ENCODE measurements around the gene NBPF3.
"Not testable (repeated sequence)": the region's sequence is repeated elsewhere in the genome, so short reads cannot be mapped to it uniquely, and the experiment has no call there.

NBPF3 gene, protein sequence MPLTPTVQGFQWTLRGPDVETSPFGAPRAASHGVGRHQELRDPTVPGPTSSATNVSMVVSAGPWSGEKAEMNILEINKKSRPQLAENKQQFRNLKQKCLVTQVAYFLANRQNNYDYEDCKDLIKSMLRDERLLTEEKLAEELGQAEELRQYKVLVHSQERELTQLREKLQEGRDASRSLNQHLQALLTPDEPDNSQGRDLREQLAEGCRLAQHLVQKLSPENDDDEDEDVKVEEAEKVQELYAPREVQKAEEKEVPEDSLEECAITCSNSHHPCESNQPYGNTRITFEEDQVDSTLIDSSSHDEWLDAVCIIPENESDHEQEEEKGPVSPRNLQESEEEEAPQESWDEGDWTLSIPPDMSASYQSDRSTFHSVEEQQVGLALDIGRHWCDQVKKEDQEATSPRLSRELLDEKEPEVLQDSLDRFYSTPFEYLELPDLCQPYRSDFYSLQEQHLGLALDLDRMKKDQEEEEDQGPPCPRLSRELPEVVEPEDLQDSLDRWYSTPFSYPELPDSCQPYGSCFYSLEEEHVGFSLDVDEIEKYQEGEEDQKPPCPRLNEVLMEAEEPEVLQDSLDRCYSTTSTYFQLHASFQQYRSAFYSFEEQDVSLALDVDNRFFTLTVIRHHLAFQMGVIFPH

DNA sequence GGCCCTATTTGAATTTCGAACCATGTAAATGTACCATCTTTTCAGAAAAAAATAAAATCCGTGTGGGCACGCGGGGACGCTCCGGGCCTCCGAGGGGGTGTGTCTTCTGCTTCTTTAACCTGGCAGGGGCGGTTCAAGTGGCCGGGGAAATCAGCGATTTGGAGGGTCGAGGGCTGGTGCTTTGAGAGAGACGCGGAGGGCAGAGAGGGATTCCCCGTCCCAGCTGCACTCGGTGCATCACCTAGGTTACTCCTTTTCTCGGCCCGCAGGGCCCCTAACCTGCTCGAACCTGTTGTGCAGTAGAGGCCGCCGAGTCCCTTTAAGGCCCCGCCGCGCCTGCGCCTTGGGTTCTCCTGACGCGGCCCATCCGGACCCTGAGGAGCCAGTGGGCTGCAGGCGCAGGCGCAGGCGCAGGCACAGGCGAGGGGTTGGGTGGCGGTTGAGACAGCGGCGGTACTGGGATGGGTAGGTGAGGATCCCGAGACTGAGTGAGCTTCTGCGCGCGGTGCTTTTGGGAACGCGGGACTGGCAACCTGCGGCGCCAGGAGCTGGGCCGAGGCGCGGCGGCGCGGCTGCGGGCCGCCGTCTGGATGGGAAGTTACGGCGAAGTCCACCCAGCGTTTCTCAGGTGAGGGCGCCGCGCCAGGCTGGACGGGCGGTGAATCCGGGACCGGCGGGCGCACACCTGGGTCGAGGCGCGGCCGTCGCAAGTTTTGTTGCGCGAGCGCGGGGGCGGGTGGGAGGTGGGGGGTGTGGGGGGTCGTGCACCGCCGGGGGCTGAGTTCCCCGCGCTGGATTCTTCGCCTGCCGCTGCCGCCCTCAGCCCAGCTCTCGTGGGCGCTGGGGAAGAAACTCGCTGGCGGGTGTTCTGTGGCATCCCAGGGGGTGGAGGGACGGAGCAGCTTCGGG is at the start of gene NBPF3:
TSS of gene NBPF3 (plus strand) at position 417 of the 909 bp plus-strand sequence. CDS start 4,950 bp downstream, outside the sequence.
- Histone ChIP-seq H3K36me3 (peaks cover 0 to 4% (median 2%) of the 10 kb centered on the region in 3 donors), H3K27me3 (peaks cover 0 to 24% of the 10 kb centered on the region in 2 donors), H3K9me3 (no peaks in the 10 kb centered on the region), H3K27ac (no peak within 1 kb of the TSS), H3K4me1 (peaks cover 3 to 27% (median 11%) of the 10 kb centered on the region in 4 donors), H3K4me3 (peak within 1 kb of the TSS; percentile 50 to 70)
- TF ChIP-seq, protein P1, sequence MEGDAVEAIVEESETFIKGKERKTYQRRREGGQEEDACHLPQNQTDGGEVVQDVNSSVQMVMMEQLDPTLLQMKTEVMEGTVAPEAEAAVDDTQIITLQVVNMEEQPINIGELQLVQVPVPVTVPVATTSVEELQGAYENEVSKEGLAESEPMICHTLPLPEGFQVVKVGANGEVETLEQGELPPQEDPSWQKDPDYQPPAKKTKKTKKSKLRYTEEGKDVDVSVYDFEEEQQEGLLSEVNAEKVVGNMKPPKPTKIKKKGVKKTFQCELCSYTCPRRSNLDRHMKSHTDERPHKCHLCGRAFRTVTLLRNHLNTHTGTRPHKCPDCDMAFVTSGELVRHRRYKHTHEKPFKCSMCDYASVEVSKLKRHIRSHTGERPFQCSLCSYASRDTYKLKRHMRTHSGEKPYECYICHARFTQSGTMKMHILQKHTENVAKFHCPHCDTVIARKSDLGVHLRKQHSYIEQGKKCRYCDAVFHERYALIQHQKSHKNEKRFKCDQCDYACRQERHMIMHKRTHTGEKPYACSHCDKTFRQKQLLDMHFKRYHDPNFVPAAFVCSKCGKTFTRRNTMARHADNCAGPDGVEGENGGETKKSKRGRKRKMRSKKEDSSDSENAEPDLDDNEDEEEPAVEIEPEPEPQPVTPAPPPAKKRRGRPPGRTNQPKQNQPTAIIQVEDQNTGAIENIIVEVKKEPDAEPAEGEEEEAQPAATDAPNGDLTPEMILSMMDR (IDR thresholded peaks at IDR 0.05), result no peak
- intact Hi-C loops (cut with DNase I; ENCODE audit: low total_unique reads), result no loop called here
- peak; percentile 74 to 87 for DNase-seq

DNA sequence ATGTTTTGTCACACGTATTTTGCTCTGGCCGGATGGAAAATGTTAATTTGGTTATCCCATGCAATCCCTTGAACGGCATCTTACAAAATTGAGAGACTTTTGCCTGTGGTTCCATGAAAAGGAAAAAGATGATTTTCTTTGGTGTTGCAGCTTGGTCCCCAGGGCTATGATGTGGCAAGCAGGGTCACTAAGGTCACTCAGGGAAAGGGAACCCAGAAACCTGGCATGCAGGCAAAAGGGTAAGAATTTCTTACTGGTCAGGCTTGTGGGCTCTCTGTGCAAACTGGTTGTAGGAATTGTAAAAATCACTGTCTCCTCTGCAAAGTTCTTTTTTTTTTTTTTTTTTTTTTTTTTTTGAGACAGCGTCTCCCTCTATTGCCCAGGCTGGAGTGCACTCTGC is 48.4 kb upstream of the NBPF3 start:
- H3K27me3 ChIP-seq, result peaks cover 0 to 31% of the 10 kb centered on the region in 2 donors
- no peaks in the 10 kb centered on the region for H3K9me3 ChIP-seq
- no peak for DNase-seq
- no peak overlapping the region for H3K27ac ChIP-seq
- intact Hi-C loops (cut with DNase I; ENCODE audit: low total_unique reads), result no loop called here
- H3K36me3 ChIP-seq, result no peaks in the 10 kb centered on the region
- TF ChIP-seq, protein P1 (IDR thresholded peaks at IDR 0.05), result no peak
- H3K4me3 ChIP-seq, result no peak overlapping the region
- no peaks in the 10 kb centered on the region for H3K4me1 ChIP-seq

DNA sequence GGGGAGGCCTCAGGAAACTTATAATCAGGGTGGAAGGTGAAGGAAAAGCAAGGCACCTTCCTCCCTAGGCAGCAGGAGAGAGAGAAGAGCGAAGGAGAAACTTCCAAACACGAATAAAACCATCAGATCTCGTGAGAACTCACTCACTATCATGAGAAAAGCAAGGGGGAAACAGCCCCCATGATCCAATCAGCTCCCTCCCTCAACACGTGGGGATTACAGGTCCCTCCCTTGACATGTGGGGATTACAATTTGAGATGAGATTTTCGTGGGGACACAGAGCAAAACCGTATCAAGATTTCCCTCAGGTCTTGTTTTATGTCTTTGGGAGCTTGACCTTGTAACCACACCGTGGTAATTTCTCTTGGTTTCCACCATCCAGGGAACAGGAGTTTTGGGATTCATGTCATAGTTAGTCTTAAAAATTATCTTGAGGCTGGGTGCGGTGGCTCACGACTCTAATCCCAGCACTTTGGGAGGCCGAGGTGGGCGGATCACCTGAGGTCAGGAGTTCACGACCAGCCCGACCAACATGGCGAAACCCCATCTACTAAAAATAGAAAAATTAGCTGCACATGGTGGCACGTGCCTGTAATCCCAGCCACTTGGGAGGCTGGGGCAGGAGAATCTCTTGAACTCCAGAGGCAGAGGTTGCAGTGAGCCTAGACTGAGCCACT is 47.2 kb upstream of the NBPF3 start:
- H3K27ac ChIP-seq, result no peak overlapping the region
- H3K9me3 ChIP-seq, result no peaks in the 10 kb centered on the region
- intact Hi-C loops (cut with DNase I; ENCODE audit: low total_unique reads), result no loop called here
- TF ChIP-seq, protein P1 (IDR thresholded peaks at IDR 0.05), result no peak
- no peaks in the 10 kb centered on the region for H3K4me1 ChIP-seq
- no peaks in the 10 kb centered on the region for H3K36me3 ChIP-seq
- no peak for DNase-seq
- no peak overlapping the region for H3K4me3 ChIP-seq
- H3K27me3 ChIP-seq, result peaks cover 0 to 36% of the 10 kb centered on the region in 2 donors

DNA sequence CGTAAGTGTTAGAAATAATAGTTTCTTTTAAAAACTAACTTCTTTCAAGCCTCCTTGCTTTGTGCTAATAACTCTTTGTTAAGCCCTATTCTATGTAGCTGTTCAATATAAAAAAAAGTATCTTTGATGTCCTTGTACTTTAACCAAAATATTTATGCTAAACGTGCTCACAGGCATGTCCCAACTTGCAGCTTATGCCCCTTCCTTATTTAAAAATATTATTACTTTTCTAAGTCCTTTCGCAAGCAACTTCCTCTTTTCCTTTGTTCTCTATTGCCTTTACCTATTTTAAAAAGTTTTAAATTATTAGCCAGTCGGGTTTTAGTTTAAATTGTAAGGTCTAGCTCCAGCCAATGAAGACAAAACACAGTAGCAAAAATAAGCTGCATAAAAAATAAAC is 43.4 kb upstream of the NBPF3 start:
- no peak for DNase-seq
- H3K9me3 ChIP-seq, result no peaks in the 10 kb centered on the region
- H3K27me3 ChIP-seq, result peaks cover 0 to 35% of the 10 kb centered on the region in 2 donors
- no peak overlapping the region for H3K27ac ChIP-seq
- no peaks in the 10 kb centered on the region for H3K4me1 ChIP-seq
- TF ChIP-seq, protein P1 (IDR thresholded peaks at IDR 0.05), result no peak
- no peaks in the 10 kb centered on the region for H3K36me3 ChIP-seq
- intact Hi-C loops (cut with DNase I; ENCODE audit: low total_unique reads), result no loop called here
- no peak overlapping the region for H3K4me3 ChIP-seq

DNA sequence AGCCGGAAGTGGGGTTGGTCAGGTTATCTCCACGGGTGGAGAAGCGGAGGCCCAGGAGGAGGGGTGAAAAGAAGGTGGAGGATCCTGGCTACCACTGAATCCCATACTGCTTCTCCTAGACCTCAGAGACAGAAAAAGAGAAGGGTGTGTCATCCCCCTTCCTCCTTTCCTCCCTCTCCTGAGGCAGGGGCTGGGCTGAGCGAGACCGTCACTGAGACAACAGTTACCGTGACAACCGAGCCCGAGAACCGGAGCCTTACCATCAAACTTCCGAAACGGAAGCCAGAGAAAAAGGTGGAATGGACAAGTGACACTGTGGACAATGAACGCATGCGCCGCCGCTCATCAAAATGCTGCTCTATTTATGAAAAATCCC is 42.1 kb upstream of the NBPF3 start:
- no peak for DNase-seq
- no peak overlapping the region for H3K4me3 ChIP-seq

DNA sequence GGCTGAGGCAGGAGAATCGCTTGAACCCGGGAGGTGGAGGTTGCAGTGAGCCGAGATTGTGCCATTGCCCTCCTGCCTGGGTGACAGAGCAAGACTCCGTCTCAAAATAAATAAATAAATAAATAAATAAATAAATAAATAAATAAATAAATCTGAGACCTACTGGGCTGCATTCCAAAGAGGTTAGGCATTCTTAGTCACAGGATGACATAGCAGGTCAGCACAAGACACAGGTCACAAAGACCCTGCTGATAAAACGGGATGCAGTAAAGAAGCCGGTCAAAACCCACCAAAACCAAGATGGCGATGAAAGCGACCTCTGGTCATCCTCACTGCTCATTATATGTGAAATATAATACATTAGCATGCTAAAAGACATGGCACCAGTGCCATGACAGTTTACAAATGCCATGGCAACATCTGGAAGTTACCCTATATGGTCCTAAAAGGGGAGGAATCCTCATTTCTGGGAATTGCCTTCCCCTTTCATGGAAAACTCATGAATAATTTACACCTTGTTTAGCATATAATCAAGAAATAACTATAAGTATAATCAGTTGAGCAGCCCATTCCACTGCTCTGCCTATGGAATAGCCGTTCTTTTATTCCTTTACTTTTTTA is 38.1 kb upstream of the NBPF3 start:
- H3K4me3 ChIP-seq; H3K27ac ChIP-seq; H3K36me3 ChIP-seq; intact Hi-C loops (cut with DNase I; ENCODE audit: low total_unique reads); DNase-seq; H3K9me3 ChIP-seq; H3K4me1 ChIP-seq: not testable (repeated sequence)
- peaks cover 0 to 22% of the 10 kb centered on the region in 2 donors for H3K27me3 ChIP-seq

More for the DNA sequence above, 42.1 kb upstream of the NBPF3 start:
- Histone ChIP-seq H3K27me3 (peaks cover 0 to 30% of the 10 kb centered on the region in 2 donors), H3K27ac (no peak overlapping the region), H3K4me1 (no peaks in the 10 kb centered on the region), H3K36me3 (no peaks in the 10 kb centered on the region), H3K9me3 (no peaks in the 10 kb centered on the region)
- TF ChIP-seq, protein P1 (IDR thresholded peaks at IDR 0.05), result no peak
- intact Hi-C loops (cut with DNase I; ENCODE audit: low total_unique reads), result no loop called here

Data from tibial artery (tissue), 4 donors.